ENCODE results near the gene C19orf12.

GRCh38 chr19:29706635-29707034 is 8.4 kb downstream of the C19orf12 start:
- no peak for TF ChIP-seq POLR2AphosphoS5 (IDR thresholded peaks at IDR 0.05; ENCODE audit: insufficient read depth, low read depth, low read length)
- no peak for TF ChIP-seq POLR2A (IDR thresholded peaks at IDR 0.05; ENCODE audit: low read depth, low read length)
